Parathyroid adenoma (tissue), 2 donors: ENCODE data around the gene MNS1.
"Not testable (repeated sequence)": the region's sequence is repeated elsewhere in the genome, so short reads cannot be mapped to it uniquely, and the experiment has no call there.

ENCODE experiments used
- H2AFZ ChIP-seq: fragments of 300-600 bp; sonication (generic); one replicate; pipeline ENCODE4 v1.7.0; 2017; ENCODE audit warnings: antibody characterized with exemption, mild to moderate bottlenecking
- H3K27ac ChIP-seq: fragments of 300-600 bp; sonication (generic); one replicate; pipeline ENCODE4 v1.7.0; 2017
- H3K27me3 ChIP-seq: fragments of 300-600 bp; sonication (generic); one replicate; pipeline ENCODE4 v1.7.0; 2017; ENCODE audit warnings: low read length; ENCODE audit not compliant: control insufficient read depth, insufficient read depth
- H3K36me3 ChIP-seq: fragments of 300-600 bp; sonication (generic); one replicate; pipeline ENCODE4 v1.7.0; 2017; ENCODE audit warnings: low read length; ENCODE audit not compliant: control insufficient read depth, insufficient read depth
- H3K4me1 ChIP-seq: fragments of 300-600 bp; sonication (generic); one replicate; pipeline ENCODE4 v1.7.0; 2017; ENCODE audit warnings: control low read depth
- H3K4me2 ChIP-seq: fragments of 300-600 bp; sonication (generic); one replicate; pipeline ENCODE4 v1.7.0; 2017; ENCODE audit warnings: low read length
- H3K4me3 ChIP-seq: fragments of 300-600 bp; sonication (generic); one replicate; pipeline ENCODE4 v1.7.0; 2017; ENCODE audit warnings: low read depth, low read length
- H3K79me2 ChIP-seq: fragments of 300-600 bp; sonication (generic); one replicate; pipeline ENCODE4 v1.7.0; 2017; ENCODE audit warnings: control low read depth
- H3K9ac ChIP-seq: fragments of 300-600 bp; sonication (generic); one replicate; pipeline ENCODE4 v1.7.0; 2017; ENCODE audit warnings: mild to moderate bottlenecking
- H3K9me3 ChIP-seq: fragments of 300-600 bp; sonication (generic); one replicate; pipeline ENCODE4 v1.7.0; 2017; ENCODE audit warnings: low read length; ENCODE audit not compliant: control insufficient read depth
- CTCF ChIP-seq: fragments of 300-600 bp; sonication (generic); IDR thresholded peaks from one replicate; pipeline ENCODE4 v1.7.0; 2017; ENCODE audit warnings: antibody characterized with exemption, mild to moderate bottlenecking
- donor health status: primary hyperparathyroidism.

The MNS1 gene

GRCh38 chr15:56492791-56493555 lies 28.0 kb upstream of the MNS1 start:
- no peaks in the 10 kb centered on the region for H3K9me3 ChIP-seq
- H3K4me1 ChIP-seq, result no peaks in the 10 kb centered on the region
- TF ChIP-seq CTCF, result no peak
- H3K27ac ChIP-seq, result no peak overlapping the region
- H2AFZ ChIP-seq, result no peak overlapping the region
- no peaks in the 10 kb centered on the region for H3K36me3 ChIP-seq
- H3K27me3 ChIP-seq, result no peaks in the 10 kb centered on the region
- no peak overlapping the region for H3K4me3 ChIP-seq
- H3K4me2 ChIP-seq, result no peak overlapping the region
- no peaks in the 10 kb centered on the region for H3K79me2 ChIP-seq
- no peak overlapping the region for H3K9ac ChIP-seq

GRCh38 chr15:56492236-56492635 lies 27.3 kb upstream of the MNS1 start:
- Histone ChIP-seq H3K27ac (no peak overlapping the region), H3K4me3 (no peak overlapping the region), H3K9me3 (no peaks in the 10 kb centered on the region), H3K4me1 (no peaks in the 10 kb centered on the region), H3K4me2 (no peak overlapping the region), H2AFZ (no peak overlapping the region), H3K79me2 (no peaks in the 10 kb centered on the region), H3K9ac (no peak overlapping the region), H3K36me3 (no peaks in the 10 kb centered on the region), H3K27me3 (no peaks in the 10 kb centered on the region)
- no peak for TF ChIP-seq CTCF

GRCh38 chr15:56491110-56491722 lies 26.3 kb upstream of the MNS1 start:
- Histone ChIP-seq H3K9me3 (no peaks in the 10 kb centered on the region), H3K4me2 (no peak overlapping the region), H3K9ac (no peak overlapping the region), H2AFZ (no peak overlapping the region), H3K36me3 (no peaks in the 10 kb centered on the region), H3K4me3 (no peak overlapping the region), H3K27ac (no peak overlapping the region), H3K79me2 (no peaks in the 10 kb centered on the region), H3K4me1 (no peaks in the 10 kb centered on the region), H3K27me3 (no peaks in the 10 kb centered on the region)
- TF ChIP-seq CTCF, result peak; percentile 56

GRCh38 chr15:56490461-56490860 lies 25.5 kb upstream of the MNS1 start:
- no peak overlapping the region for H3K4me3 ChIP-seq
- H3K79me2 ChIP-seq, result no peaks in the 10 kb centered on the region
- no peak overlapping the region for H3K27ac ChIP-seq
- H3K9me3 ChIP-seq, result no peaks in the 10 kb centered on the region
- no peaks in the 10 kb centered on the region for H3K4me1 ChIP-seq
- no peaks in the 10 kb centered on the region for H3K36me3 ChIP-seq
- no peak overlapping the region for H2AFZ ChIP-seq
- no peak overlapping the region for H3K4me2 ChIP-seq
- H3K27me3 ChIP-seq, result no peaks in the 10 kb centered on the region
- TF ChIP-seq CTCF, result no peak
- H3K9ac ChIP-seq, result no peak overlapping the region

GRCh38 chr15:56486206-56486605 lies 21.3 kb upstream of the MNS1 start:
- not testable (repeated sequence) for H3K79me2 ChIP-seq, H2AFZ ChIP-seq, H3K36me3 ChIP-seq, H3K4me2 ChIP-seq, H3K4me3 ChIP-seq, H3K9ac ChIP-seq, H3K9me3 ChIP-seq, H3K4me1 ChIP-seq, H3K27me3 ChIP-seq, H3K27ac ChIP-seq

GRCh38 chr15:56485426-56485825 lies 20.5 kb upstream of the MNS1 start:
- not testable (repeated sequence) for H3K27me3 ChIP-seq, H3K4me3 ChIP-seq, H3K79me2 ChIP-seq, H3K4me1 ChIP-seq, H2AFZ ChIP-seq, H3K36me3 ChIP-seq, H3K27ac ChIP-seq, H3K9me3 ChIP-seq, H3K4me2 ChIP-seq, H3K9ac ChIP-seq
